ENCODE results near the gene GCNA.

GCNA gene

GRCh38 chrX:71536285-71536684 is 42.0 kb upstream of the GCNA start:
- TF ChIP-seq CTCF (IDR thresholded peaks at IDR 0.05; ENCODE audit: extremely low read depth, missing control alignments): no peak
- no peak for DNase-seq (ENCODE audit: low spot score)

- TF ChIP-seq CTCF (IDR thresholded peaks at IDR 0.05; ENCODE audit: extremely low read depth, missing control alignments): no peak
- no peak for DNase-seq (ENCODE audit: low spot score)
Observed at GRCh38 chrX:71537743-71538142, 40.5 kb upstream of the GCNA start.

- TF ChIP-seq CTCF (IDR thresholded peaks at IDR 0.05; ENCODE audit: extremely low read depth, missing control alignments): no peak
- DNase-seq (ENCODE audit: low spot score): no peak
Observed at GRCh38 chrX:71540801-71541200, 37.4 kb upstream of the GCNA start.

GRCh38 chrX:71541210-71542022 is 36.8 kb upstream of the GCNA start:
- no peak for TF ChIP-seq CTCF (IDR thresholded peaks at IDR 0.05; ENCODE audit: extremely low read depth, missing control alignments)
- peak; percentile 15 for DNase-seq (ENCODE audit: low spot score)

GRCh38 chrX:71542411-71542810 is 35.8 kb upstream of the GCNA start:
- DNase-seq (ENCODE audit: low spot score): no peak
- TF ChIP-seq CTCF (IDR thresholded peaks at IDR 0.05; ENCODE audit: extremely low read depth, missing control alignments): no peak

- TF ChIP-seq CTCF (IDR thresholded peaks at IDR 0.05; ENCODE audit: extremely low read depth, missing control alignments): no peak
- no peak for DNase-seq (ENCODE audit: low spot score)
Observed at GRCh38 chrX:71542825-71543224, 35.4 kb upstream of the GCNA start.

- no peak for DNase-seq (ENCODE audit: low spot score)
Observed at GRCh38 chrX:71543316-71543715, 34.9 kb upstream of the GCNA start.

More at GRCh38 chrX:71543316-71543715, 34.9 kb upstream of the GCNA start:
- no peak for TF ChIP-seq CTCF (IDR thresholded peaks at IDR 0.05; ENCODE audit: extremely low read depth, missing control alignments)
